Astrocyte of the cerebellum (primary cell): ENCODE data around the gene HHAT.
"Not testable (repeated sequence)": the region's sequence is repeated elsewhere in the genome, so short reads cannot be mapped to it uniquely, and the experiment has no call there.

Experiments used
- DNase-seq: peaks from one replicate; pipeline ENCODE4 v3.0.0-alpha.2; 2011; ENCODE audit warnings: low read depth
- H3K4me3 ChIP-seq: 2 replicates; pipeline ENCODE4 v1.5.1; 2011; ENCODE audit warnings: mild to moderate bottlenecking, low read depth, low read length, moderate library complexity
- CTCF ChIP-seq: IDR thresholded peaks from 2 replicates; pipeline ENCODE4 v1.5.1; 2012; ENCODE audit warnings: low read length, low read depth, moderate library complexity, mild to moderate bottlenecking; ENCODE audit errors: missing control alignments
- in situ Hi-C: cut with HindIII; loops from 2 replicates; pipeline ENCODE4 v1.10.0; 2017; ENCODE audit warnings: low sequenced_read_pairs

The HHAT gene

GRCh38 chr1:210413951-210414350 is 85.2 kb downstream of the HHAT start:
- no peak overlapping the region for H3K4me3 ChIP-seq
- in situ Hi-C loops: no loop called here
- no peak for TF ChIP-seq CTCF
- DNase-seq: no peak

GRCh38 chr1:210415846-210416448 is 87.2 kb downstream of the HHAT start:
- DNase-seq: no peak
- in situ Hi-C loops: no loop called here
- no peak overlapping the region for H3K4me3 ChIP-seq
- no peak for TF ChIP-seq CTCF

GRCh38 chr1:210416681-210417080 is 88.0 kb downstream of the HHAT start:
- no peak overlapping the region for H3K4me3 ChIP-seq
- in situ Hi-C loops: no loop called here

GRCh38 chr1:210417881-210418280 is 89.2 kb downstream of the HHAT start:
- DNase-seq: no peak
- in situ Hi-C loops: no loop called here
- no peak for TF ChIP-seq CTCF
- H3K4me3 ChIP-seq: no peak overlapping the region

More at GRCh38 chr1:210416681-210417080, 88.0 kb downstream of the HHAT start:
- DNase-seq: no peak
- no peak for TF ChIP-seq CTCF

GRCh38 chr1:210418863-210419650 is 90.4 kb downstream of the HHAT start:
- in situ Hi-C loops: no loop called here
- H3K4me3 ChIP-seq: no peak overlapping the region
- no peak for TF ChIP-seq CTCF
- no peak for DNase-seq

- DNase-seq, in situ Hi-C loops, H3K4me3 ChIP-seq: not testable (repeated sequence)
Measured at GRCh38 chr1:210426696-210427095, 98.0 kb downstream of the HHAT start.

GRCh38 chr1:210428696-210429095 is 100.0 kb downstream of the HHAT start:
- DNase-seq: no peak
- TF ChIP-seq CTCF: no peak
- in situ Hi-C loops: no loop called here
- no peak overlapping the region for H3K4me3 ChIP-seq
